HG03135 (cell line): ENCODE data around the gene LRRC4B.

Source experiments
- ATAC-seq: cut with Tn5 transposase; IDR thresholded peaks from one replicate; pipeline ENCODE4 v1.9.1; 2021; ENCODE audit warnings: mild to moderate bottlenecking, moderate library complexity; ENCODE audit not compliant: unreplicated experiment

The LRRC4B gene

GRCh38 chr19:50554212-50554611 is 14.0 kb downstream of the LRRC4B start:
- no peak for ATAC-seq

- ATAC-seq, result no peak
Measured at GRCh38 chr19:50553134-50553703, 15.0 kb downstream of the LRRC4B start.

DNA sequence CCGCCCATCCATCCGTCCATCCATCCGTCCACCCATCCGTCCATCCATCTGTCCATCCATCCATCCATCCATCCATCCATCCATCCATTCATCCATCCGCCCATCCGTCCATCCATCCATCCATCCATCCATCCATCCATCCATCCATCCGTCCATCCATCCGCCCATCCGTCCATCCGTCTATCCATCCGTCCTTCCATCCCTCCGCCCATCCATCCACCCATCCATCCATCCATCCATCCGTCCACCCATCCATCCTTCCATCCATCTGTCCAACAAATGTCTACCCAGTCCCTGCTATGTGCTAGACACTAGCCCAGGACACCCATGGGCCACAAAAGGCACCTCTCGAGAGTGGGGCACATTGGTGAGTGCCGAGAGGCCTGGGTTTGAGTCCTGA is 15.7 kb downstream of the LRRC4B start:
- no peak for ATAC-seq

- ATAC-seq, result no peak
Measured at GRCh38 chr19:50551715-50552187, 16.5 kb downstream of the LRRC4B start.

GRCh38 chr19:50551034-50551714 is 17.1 kb downstream of the LRRC4B start:
- ATAC-seq, result no peak

GRCh38 chr19:50550594-50550966 is 17.7 kb downstream of the LRRC4B start:
- ATAC-seq, result no peak

GRCh38 chr19:50549927-50550593 is 18.2 kb downstream of the LRRC4B start:
- ATAC-seq, result no peak

DNA sequence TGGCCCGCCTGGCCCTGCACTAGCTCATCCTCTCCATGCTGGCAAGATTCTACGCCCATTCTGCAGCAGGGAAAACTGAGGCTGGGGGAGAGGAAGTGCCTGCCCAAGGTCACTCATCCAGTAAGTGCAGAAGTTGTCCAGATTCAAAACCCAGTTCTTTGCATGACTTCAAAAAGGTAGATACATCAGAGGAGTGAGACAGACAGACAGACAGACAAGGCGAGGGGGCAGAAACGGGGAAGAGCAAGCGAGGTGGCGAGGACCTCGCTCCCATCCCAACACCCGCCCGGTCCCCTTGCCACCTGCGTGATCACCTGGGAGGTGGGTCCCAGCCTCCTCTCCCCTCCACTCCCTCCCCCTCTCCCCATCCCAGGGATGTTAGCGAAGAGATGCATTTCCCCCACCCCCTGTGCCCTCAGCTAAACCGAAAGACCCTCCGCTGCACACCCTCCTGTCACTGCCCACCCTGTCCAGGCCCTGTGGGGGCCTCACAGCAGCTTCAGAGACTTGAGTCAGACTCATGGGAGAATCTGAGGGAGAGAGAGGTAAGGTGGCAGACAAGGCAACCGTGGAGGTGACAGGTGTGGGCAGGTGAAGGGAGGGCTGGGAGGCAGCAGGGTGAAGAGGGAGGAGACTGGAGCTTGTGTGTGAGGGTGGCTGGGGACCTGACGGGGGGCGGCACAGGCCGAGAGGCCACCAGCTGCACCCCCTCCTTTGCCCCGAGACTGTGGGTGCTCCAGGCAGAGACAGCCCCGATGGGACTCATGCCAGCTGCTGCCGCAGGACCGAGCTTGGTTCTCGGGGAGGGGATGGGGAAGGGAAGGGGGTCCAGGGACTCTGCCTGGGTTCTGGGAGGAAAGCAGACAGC is 18.9 kb downstream of the LRRC4B start:
- no peak for ATAC-seq

GRCh38 chr19:50548191-50549058 is 19.8 kb downstream of the LRRC4B start:
- no peak for ATAC-seq

- no peak for ATAC-seq
Measured at GRCh38 chr19:50547385-50548190, 20.6 kb downstream of the LRRC4B start.

- ATAC-seq, result no peak
Measured at GRCh38 chr19:50546527-50547221, 21.6 kb downstream of the LRRC4B start.

DNA sequence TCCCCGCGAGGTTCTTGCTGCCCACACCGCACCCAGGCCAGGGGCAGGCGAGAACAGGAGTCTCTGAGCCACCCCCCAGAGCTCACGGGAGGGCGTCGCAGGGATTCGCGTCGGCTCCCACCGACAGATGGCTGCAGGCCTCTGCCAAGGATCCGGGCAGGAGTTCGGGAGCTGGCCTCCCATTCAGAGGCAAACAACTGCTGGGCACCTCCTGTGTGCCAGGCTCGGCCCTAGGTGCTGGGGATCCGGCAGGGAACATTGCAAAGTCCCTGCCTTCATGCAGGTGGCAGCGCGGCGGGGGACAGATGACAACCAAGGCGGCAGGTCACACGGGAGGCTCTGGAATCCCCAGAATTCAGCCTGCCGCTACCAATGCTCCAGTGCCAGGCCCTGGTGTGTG is 25.3 kb downstream of the LRRC4B start:
- ATAC-seq, result no peak

- no peak for ATAC-seq
Measured at GRCh38 chr19:50537769-50538230, 30.4 kb downstream of the LRRC4B start.

DNA sequence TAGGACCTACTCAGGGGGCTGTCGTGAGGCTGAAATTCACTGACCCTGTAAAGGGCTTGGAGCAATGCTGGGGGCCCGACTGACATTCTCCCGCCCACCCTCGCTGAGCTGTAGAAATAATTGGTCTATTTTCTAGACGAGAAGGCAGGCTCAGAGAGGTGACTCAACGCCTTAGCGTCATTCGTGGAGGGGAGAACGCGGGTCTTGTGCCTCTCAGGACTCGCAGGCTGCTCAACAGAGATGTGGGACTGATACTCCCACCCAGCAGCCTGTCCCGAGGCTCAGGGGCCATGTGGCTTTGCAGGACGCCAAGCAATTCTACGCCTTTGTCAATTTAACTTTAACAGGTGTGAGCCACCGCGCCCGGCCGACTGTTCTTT is 30.9 kb downstream of the LRRC4B start:
- no peak for ATAC-seq

DNA sequence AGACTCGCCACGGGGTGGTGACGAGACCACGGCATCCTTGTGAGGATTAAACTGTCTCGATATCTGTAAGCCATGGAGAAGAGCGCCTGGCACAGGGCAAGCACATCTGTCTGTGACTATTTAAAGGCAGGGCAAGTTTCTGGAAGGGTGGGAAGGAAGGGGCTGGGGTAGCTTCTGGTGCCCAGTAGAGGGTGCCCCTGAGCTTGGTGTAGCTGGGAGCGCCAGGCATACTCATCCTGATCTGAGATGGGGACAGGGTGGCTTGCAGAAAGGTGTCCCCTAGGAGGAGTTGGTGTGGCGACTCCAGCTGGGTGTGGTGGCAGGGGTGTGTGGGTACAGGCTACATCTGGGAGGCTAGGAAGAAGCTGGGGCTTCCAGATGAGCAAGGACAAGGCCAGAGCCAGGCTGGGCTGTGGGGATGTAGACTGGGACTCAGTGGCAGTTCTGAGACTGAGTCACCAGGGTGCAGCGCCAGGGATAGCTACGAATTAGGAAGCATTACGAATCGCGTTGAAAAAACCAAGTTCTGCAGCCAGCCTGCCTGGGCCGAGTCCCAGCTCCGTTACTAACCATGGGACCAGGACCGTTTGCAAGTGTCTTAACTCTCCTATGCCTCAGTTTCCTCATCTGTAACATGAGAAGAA is 31.5 kb downstream of the LRRC4B start:
- ATAC-seq, result no peak

- ATAC-seq, result no peak
Measured at GRCh38 chr19:50535672-50536187, 32.5 kb downstream of the LRRC4B start.

DNA sequence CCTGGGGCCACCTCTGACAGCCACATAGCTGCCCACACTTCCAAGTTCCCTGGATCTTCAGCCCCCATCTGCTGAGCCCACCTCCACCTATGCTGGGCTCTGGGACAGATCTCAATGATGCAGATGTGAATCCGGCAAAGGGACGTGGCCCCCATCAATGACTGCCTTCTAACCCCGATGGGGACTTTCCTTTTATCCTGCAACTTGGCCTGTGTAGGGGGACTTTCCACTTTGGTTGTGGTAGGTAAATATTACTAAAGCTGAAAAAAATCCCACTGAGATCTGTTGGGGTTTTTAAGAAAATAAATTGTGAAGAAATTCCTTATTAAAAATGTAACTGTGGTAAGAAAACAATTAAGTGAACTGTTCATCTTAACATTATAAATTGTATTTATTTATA is 33.8 kb downstream of the LRRC4B start:
- ATAC-seq, result no peak

DNA sequence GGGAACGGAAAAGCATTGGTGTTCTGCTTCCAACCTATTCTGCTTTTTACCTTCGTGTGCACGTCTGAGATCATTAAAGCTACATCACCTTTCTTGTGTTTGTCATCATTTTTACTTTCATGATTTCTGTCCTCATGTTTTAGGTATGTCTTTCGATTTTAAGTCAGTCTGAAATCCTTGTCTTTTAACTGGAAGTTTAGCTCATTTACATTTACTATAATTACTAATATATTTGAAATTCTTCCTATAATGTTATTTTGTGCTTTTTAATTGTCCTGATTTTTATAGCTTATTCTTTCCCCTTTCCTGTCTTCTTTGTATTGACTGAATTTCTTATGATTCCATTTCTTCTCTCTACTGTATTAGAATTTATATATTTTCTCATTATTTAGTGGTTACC is 35.3 kb downstream of the LRRC4B start:
- no peak for ATAC-seq
